Epidermal melanocyte (primary cell): Measurements from ENCODE around the gene RALGAPB.
"Not testable (repeated sequence)": the region's sequence is repeated elsewhere in the genome, so short reads cannot be mapped to it uniquely, and the experiment has no call there.

Experiments used
- DNase-seq: peaks from one replicate; pipeline ENCODE4 v3.0.0; 2011; ENCODE audit warnings: low spot score; ENCODE audit not compliant: insufficient read length

RALGAPB gene

DNA sequence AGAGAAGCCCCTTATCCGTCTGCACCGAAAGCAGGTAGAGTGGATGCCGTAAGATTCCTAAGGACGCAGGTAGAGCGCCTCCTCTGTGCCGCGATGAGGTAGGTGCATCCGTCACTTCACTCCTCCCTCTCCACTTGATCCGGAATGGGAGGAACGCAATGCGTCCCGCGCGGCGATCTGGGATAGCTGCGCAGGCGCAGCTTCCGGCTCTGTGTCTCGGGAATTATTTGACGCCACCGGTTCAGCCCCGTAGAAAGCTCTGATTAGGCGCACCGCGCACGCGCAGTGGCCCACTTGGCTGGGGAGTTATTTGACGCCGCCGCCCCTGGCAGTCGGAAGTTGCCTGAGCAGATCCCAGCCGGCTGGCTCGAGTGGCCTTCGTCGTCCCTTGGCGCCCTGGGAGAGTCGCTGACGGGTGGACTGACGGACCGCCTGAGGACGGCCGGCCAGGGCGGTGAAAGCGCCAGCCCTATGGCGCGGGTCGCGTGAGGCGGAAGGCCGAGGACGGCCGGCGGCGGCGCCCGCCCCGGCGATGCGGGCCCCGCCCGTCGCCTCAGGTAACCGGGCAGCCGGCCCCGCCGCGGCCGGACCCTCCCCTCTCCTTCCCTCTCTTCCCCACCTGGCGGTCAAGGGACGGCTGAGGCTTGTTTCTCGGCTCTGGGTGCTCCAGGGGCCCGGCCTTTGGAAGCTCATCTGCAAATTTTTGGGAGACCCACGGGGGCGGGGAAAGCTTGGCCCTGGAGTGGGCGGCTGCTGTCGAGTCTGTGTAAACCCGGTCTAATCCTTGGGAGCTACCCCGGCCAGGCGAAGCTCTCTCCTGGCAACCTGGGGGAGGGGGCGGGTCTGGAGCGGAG is at the start of gene RALGAPB:
RALGAPB (plus strand) TSS at position 331 of the 854 bp plus-strand sequence. CDS start 15,590 bp downstream, outside the sequence.
- peak; percentile 95 for DNase-seq

DNA sequence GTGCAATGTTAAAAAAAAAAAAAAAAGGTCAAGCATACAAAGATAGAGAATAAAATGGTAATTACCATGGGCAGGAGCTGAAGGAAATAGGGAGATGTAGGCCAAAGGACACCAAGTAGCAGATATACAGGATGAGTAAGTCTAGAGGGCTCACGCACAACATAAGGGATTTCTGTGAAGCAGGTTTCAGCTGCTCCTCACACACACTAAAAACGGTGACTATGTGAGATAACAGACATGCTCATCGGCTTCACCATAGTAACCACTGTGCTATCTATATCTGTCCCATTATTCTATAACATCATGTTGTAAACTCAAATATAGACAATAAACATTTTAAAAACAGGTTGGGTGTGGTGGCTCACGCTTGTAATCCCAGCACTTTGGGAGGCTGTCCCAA is 49.1 kb upstream of the RALGAPB start:
- no peak for DNase-seq

DNA sequence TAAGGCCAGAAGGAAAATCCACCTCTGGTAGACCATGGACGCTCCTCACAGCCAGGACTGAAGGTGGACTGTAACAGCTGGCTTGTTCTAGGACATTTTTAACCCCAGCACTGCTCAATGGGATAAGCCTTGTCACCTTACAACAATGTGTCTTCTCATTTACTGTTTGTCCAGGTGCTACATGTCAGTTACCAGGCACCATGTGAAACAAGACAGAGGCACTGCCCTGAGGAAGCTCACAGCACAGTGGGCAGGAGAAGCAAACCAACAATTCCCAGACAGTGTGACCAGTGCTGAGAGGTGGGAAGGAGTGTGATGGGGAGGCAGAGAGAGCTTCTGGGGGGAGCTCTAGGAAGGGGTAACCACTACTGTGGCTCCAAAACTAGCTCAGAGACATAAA is 48.2 kb upstream of the RALGAPB start:
- no peak for DNase-seq

DNA sequence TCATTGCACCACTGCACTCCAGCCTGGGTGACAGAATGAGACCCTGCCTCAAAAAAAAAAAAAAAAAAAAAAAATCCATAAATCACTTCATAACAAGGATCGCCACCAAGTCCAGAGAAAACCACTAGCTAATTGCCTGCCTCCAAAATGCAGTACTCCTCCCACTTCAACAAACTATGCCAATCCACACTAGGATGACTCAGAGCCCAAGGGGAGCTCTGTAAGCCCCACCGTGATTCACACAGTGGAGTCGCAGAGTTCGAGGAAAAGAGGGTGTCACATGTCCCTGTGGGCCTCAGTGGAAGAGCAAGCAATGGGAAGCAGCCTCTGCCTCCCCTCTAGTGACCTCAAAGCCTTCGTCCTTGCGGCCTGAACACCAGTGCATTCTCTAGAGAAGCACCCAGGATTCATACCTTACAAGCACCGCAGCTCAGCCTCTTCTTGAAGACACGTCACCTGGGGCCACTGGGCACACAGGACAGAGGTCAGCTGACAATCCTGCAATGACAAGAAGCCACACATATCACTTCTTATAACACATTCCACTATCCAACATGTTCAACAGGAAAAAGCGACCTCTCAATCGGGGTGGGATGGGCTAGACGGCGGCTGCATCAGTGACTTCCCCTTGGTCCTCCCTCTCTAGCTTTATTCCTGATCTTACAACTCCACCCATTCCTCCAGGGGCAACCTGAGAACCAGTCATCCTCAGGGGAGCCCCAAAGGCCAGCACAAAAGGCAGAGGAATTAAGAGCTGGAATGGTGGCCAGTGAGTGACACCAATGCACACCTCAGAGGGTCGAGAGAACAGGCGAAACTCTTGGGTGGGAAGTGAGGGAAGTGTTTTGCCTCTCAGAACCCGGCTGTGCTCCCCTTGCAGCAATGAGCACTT is 46.4 kb upstream of the RALGAPB start:
- DNase-seq, result no peak

DNA sequence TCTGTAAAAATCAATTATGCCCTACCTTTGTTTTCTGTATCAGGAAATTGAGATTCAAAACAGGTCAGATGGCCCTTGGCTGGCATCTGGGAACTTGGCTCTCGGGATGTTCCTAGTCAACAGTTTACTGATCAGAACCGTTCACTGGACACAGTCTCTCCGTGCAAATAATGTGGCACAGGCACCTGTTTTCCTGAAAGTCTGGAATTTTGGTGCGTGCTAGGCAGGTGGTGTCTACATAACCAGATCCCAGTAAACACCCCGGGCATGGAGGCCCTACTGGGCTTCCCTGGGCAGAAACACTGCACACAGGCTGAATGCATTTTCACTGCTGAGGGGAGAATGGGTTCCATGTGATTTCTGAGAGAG is 45.0 kb upstream of the RALGAPB start:
- DNase-seq, result no peak

DNA sequence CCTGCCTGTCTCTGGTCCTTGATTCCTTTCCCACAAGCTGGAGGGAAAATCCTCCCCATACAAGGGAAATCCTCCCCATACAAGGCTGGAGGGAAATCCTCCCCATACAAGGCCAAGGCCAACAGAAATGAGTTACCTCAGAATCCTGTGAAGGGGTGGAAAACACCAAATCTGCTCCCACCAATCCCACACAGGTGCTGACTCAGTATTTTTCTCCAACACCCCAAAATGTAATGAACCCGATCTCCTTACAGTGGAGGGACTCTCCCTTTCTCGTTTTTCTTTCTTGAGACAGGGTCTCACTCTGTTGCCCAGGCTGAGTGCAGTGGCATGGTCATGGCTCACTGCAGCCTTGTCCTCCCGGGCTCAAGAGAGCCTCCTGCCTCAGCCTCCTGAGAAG is 43.8 kb upstream of the RALGAPB start:
- no peak for DNase-seq

DNA sequence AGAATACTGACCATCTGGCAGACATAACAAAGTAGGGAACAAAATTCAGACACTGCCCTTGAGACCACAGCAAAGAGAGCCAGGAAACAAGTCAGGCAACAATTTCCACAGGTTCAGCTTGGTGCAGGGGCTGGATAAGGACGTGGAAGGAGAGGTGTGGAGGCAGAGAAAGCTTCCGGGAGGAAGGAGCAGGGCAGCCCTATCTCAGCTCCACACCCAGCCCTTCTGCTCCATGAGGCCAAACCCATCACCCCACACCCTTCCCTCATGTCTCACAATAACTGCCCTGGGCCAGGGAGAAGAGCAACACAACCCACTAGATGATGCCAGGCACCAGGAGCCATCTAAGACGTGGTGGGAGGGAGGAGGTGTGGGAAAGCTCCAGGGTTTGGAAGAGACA is 43.3 kb upstream of the RALGAPB start:
- DNase-seq, result no peak

DNA sequence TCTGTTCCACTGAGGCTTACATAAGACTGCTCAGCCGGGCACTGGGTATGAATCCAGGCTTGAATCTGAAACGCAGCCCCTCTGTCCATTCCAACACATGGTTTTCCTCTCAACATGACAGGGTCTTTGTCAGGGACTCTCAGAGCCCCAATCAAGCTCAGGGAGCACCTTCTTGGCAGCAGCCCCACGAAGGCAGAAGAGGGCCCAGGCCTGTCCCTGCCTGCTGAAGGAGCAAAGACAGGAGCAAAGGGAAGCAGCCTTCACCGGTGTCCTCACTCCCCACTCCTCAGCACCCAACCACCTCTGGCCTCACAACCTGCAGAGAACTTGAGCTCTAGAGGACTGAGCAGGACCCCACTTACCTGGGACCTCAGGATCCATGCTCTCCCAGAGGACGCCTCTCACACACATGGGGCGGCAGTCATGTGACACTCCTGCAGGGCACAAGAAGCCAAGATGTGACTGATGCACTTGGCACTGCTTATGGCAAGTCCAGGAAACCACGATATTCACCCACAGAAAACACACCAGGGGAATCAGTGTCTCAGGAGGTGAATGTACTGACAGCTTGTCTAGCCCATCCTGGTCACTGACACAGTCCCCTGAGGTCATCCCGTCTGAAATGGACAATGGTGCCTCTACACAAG is 41.8 kb upstream of the RALGAPB start:
- no peak for DNase-seq

DNA sequence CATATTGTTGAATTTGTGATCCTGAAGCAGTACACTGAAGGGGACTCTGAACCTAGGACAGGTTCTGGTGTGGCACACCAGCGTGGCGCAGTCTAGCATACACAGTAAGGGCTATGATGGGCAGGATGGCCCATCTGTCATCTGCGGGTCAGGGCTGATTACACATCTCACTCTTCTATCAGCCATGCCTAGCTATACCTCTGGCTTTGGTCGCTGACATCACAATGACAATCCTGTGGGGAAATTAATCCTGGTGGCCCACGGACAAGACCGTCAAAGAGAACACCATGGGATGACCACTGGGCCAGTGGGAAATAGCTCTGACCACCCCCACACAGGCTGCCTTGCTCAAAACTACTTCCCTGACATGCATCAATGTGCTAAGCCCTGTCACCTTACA is 40.4 kb upstream of the RALGAPB start:
- DNase-seq, result no peak

DNA sequence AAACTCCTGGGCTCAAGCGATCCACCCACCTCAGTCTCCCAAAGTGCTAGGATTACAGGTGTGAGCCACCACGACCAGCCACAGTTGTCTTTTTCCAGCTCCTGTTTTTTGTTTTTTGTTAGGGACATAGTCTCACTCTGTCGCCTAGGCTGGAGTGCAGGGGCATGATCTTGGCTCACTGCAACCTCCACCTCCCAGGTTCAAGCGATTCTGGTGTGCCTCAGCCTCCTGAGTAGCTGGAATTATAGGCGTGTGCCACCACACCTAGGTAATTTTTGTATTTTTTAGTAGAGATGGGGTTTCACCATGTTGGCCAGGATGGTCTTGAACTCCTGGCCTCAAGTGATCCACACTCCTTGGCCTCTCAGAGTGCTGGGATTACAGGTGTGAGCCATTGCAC is 39.8 kb upstream of the RALGAPB start:
- not testable (repeated sequence) for DNase-seq

DNA sequence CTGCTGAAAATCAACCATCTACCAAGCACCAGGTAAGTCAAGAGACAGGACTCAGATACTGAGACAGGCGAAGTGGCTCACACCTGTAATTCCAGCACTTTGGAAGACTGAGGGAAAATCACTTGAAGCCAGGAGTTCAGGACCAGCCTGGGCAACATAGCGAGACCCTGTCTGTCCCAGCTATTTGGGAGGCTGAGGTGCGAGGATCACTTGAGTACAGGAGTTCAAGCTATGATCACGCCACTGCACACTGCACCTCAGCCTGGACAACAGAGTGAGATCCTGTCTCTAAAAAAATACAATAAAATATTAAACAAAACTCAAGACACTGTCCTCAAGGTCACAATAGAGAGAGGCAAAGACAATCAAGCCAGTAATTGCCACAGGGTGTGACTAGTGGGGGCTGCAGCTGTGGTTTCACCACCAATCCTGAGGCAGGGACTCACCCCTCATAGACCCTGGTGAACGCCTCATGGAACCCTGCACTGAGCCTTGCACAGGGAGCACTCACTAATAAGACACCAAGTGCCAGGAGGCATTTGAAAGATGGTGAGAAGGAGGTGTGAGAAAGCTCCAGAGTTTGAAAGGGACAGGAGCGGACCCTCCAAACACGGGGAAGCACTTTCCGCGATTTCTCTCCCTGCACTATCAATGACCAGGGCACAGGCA is 39.2 kb upstream of the RALGAPB start:
- DNase-seq, result no peak

DNA sequence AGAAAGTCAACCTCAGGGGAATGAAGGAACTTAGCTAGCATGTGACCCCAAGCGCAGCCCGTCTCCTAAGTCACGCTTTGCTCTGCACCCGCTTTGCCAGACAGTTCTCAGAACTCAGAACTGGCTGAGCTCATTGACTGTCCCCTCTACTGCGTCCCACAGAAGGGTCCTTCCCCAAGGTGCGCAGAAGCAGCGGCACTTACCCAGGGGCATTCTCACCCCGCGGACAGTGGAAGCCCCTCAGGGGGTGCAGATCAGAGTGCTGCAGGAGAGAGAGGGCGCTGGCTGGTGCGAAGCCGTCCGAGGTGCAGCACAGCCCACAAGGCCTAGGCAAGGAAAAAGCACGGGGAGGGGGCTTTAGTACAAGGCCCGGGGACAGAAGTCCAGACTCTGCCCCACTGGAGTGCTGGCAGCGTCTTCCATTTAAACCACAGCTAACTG is 38.3 kb upstream of the RALGAPB start:
- no peak for DNase-seq

DNA sequence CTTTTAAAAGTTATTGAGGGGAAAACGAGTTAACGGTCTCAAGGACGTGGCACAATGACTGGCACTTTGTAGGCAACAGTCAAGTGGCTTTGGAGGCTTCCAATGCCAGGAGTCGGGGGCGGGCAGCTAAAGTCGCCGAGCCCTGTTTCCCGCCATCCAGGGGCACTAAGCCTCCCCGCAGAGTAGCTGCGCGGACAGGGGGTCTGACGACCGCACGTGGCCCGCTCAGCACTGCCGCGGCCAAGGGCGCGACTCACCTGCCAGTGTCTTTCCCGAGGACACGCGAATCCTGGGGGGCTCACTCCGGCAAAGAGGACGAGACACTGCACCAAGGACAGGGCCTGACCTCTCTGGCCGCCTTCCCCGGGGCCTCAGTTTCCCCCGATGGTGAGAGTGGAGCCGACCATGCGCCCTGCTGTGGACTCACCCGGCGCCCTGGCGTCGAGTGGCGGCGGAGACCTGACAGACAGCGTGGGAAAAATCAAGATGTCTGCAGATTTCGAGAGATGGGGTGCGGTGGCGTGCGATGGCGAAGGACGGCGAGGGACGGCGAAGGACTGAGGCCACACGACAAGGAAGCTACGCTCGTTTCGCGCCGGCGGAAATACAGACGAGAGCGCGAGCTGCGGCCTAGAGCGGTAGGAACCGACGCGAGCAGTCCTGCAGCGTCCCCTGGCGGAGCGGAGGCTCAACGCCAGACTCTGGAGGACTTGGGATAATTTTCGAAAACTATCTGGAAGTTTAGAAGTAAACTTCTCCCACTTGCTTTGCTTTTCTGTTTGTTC is 37.7 kb upstream of the RALGAPB start, which contains the start of gene SNHG17:
SNHG17 (minus strand) TSS at position 559 of the 785 bp plus-strand sequence.
- no peak for DNase-seq

DNA sequence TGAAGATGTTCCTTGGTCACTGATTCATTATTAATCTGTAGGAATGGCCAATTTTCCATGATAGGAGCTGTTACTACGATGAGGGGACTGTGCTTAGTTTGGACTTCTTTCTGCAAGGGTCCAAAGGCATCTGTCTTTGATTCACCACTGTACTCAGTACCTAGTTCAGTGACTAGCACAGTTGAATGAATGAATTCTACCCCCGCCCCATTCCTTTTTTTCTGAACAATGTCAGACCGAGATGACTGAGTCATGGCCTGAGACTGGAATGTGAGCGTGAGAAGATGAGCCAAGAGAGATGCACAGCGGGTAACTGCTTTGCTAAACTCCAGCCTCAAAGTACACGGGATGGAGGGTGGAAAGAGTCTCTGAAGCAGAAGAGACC is 37.1 kb upstream of the RALGAPB start:
- no peak for DNase-seq

DNA sequence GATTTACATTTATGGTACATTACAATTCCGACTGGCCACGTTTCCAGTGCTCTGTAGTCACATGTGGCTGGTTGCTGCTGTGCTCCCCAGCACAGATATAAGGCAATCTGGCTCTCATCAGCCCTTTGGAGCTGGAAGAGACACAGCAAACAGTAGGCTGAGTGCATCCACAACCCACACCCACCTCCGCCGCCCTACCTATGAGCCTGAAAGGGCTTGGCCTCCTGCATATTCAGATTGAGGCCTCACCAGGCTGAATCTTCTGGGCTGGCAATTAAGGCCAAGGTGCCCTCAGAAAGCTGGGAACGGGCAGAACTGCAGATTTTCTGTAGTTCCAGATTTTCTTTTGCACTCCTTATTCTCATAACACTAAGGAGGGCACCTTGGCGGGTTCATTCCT is 34.8 kb upstream of the RALGAPB start:
- DNase-seq, result no peak

DNA sequence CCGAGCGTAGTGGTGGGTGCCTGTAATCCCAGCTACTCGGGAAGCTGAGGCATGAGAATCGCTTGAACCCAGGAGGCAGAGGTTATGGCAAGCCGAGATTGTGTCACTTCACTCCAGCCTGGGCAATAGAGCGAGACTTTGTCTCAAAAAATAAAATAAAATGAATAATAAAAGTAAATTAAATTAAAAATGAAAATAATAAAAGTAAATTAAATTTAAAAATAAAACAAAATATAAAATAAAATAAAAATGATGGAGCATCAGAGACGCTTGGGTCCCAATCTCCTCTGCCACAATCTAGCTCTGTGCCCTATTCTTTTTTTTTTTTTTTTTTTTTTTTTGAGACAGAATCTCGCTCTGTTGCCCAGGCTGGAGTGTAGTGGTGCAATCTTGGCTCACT is 31.5 kb upstream of the RALGAPB start:
- DNase-seq, result not testable (repeated sequence)

DNA sequence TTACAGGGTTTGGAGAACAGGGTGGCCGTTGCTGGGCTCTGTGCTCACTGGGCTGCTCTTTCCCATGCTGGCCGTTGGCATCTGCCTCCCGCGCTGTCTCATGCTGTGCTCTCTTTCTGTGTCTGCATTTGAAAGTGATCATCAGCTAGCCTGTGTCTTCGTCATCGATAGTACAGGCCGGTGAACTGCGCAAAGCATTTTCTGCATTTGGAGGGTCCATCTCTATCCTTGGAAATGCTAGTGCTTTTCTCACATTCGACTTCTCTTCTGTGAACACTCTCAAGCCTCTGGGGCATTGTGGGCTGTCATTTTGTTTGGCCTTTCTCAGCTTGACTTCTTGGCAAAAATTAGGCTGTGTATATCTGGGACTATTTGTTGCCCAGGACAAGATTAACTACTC is 30.7 kb upstream of the RALGAPB start:
- DNase-seq, result no peak

DNA sequence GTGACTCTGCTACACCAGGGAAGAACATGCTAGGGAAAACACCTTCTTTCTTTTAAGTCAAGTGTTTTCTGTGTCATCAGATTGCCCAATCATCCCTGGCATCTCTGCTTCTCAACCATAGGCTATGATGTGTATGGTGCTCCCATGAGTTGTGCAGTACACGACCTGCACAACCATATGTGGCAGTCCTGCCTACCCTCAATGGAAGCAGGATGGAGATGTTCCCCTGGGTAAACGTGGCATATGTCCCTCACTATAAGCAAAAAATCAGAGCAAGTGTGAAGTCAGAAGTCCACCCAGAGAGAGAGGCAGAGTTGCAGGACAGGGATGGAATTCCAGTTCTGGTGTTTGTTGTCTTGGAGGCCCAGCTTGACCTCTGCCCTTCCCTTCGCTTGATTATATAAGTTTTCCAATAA is 27.3 kb upstream of the RALGAPB start:
- no peak for DNase-seq

DNA sequence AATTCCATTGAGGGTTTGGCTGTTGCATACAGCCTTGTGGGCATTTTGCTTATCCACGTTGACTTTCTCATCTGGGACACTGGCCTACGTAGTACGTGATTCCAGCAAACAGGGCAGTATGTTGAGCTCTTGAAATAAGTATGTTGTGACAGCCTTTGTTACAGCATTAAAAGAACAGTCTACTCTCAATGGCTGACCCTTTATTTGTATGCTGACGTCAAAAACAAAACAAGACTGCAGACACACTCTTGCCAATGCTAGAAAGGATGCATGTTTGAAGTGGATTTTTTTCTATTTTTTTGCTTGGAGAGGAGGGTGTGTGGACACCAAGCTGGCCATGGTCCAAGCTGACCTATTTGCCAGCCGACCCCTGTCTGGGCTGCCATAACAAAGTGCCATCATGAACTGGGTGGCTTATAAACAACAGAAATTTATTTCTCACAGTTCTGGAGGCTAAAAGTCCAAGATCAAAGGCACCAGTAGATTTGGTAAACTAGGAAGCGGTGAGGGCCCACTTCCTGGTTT is 26.7 kb upstream of the RALGAPB start:
- DNase-seq, result no peak
